ENCODE data around the gene SIX3. TPM values are rescaled to one million over a fixed set of nuclear protein-coding genes. Genes with fewer than 3 reads are reported as not detected.
A peak's percentile ranks its signal among the peaks of the same experiment; 100 is the strongest.

The SIX3 gene
- total and polyA plus RNA-seq, 2 experiments from 2014 or later: 0.21 to 0.28 TPM

DNA sequence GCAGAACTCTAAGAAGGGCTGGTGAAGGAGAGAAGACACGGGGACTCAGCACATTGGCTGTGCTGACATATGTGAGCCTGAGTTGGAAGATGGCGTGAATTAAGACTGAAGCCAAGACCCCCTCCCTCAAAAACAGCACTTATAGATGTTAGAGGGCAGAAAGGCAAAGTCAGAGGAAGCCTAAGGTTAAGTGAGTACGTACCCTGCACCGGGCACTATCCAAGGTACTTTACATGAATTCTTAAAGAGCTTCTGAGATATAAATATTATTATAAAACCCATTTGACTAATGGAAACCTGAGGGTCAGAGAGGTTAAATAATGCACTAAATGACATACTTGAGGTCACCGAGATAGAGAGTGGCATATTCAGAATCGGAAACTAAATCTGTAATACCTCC lies 25.6 kb downstream of the SIX3 start:
- no peak overlapping the region for H3K27ac Mint-ChIP-seq

GRCh38 chr2:44967727-44968432 lies 26.4 kb downstream of the SIX3 start:
- H3K4me1 Mint-ChIP-seq: peaks cover 11% of the 10 kb centered on the region; the same call in 2 of the 3 replicates
- Histone ChIP-seq H4K20me1 (replicated peaks; ENCODE audit: insufficient read depth) (no peaks in the 10 kb centered on the region), H3K4me1 (ENCODE audit: insufficient read depth) (peaks cover 9% of the 10 kb centered on the region; the same call in 1 of the 2 replicates), H3K9me2 (ENCODE audit: insufficient read depth) (no peaks in the 10 kb centered on the region), H3K79me2 (replicated peaks; ENCODE audit: insufficient read depth) (no peaks in the 10 kb centered on the region), H2AFZ (no peak overlapping the region), H3K4me2 (no peak overlapping the region), H3K27me3 (ENCODE audit: insufficient read depth) (0 out of 2 replicates have a peak, but pooled peaks cover 4% of the 10 kb centered on the region), H3K27ac (ENCODE audit: low read depth) (no peak overlapping the region), H3K4me3 (no peak overlapping the region), H3K36me3 (ENCODE audit: insufficient read depth) (no peaks in the 10 kb centered on the region), H3F3A (replicated peaks; ENCODE audit: low read depth) (no peaks in the 10 kb centered on the region)
- peaks cover 12% of the 10 kb centered on the region for H3K27me3 Mint-ChIP-seq (ENCODE audit: insufficient read depth, low read depth, poor library complexity)
- H3K4me3 Mint-ChIP-seq: no peak overlapping the region
- no peak for DNase-seq (ENCODE audit: low spot score)
- no peak for ATAC-seq
- H3K36me3 Mint-ChIP-seq (ENCODE audit: low read depth): no peaks in the 10 kb centered on the region
- no peak overlapping the region for H3K27ac Mint-ChIP-seq
- H3K9me3 Mint-ChIP-seq: no peaks in the 10 kb centered on the region
- TF ChIP-seq, protein P1, sequence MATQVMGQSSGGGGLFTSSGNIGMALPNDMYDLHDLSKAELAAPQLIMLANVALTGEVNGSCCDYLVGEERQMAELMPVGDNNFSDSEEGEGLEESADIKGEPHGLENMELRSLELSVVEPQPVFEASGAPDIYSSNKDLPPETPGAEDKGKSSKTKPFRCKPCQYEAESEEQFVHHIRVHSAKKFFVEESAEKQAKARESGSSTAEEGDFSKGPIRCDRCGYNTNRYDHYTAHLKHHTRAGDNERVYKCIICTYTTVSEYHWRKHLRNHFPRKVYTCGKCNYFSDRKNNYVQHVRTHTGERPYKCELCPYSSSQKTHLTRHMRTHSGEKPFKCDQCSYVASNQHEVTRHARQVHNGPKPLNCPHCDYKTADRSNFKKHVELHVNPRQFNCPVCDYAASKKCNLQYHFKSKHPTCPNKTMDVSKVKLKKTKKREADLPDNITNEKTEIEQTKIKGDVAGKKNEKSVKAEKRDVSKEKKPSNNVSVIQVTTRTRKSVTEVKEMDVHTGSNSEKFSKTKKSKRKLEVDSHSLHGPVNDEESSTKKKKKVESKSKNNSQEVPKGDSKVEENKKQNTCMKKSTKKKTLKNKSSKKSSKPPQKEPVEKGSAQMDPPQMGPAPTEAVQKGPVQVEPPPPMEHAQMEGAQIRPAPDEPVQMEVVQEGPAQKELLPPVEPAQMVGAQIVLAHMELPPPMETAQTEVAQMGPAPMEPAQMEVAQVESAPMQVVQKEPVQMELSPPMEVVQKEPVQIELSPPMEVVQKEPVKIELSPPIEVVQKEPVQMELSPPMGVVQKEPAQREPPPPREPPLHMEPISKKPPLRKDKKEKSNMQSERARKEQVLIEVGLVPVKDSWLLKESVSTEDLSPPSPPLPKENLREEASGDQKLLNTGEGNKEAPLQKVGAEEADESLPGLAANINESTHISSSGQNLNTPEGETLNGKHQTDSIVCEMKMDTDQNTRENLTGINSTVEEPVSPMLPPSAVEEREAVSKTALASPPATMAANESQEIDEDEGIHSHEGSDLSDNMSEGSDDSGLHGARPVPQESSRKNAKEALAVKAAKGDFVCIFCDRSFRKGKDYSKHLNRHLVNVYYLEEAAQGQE (IDR thresholded peaks at IDR 0.05; ENCODE audit: unreplicated experiment): no peak
- no peak for TF ChIP-seq CTCF (conservative IDR thresholded peaks at IDR 0.05; ENCODE audit: low read depth in 2 of 2)

More for the DNA sequence above, 25.6 kb downstream of the SIX3 start:
- Mint-ChIP-seq H3K4me3 (no peak overlapping the region), H3K27me3 (ENCODE audit: insufficient read depth, low read depth, poor library complexity) (peaks cover 10% of the 10 kb centered on the region), H3K9me3 (no peaks in the 10 kb centered on the region), H3K36me3 (ENCODE audit: low read depth) (no peaks in the 10 kb centered on the region), H3K4me1 (peaks cover 6% of the 10 kb centered on the region; the same call in 2 of the 3 replicates)
- ATAC-seq (no peak), DNase-seq (ENCODE audit: low spot score) (no peak)
- Histone ChIP-seq H3F3A (replicated peaks; ENCODE audit: low read depth) (no peaks in the 10 kb centered on the region), H3K4me3 (no peak overlapping the region), H4K20me1 (replicated peaks; ENCODE audit: insufficient read depth) (no peaks in the 10 kb centered on the region), H3K27me3 (ENCODE audit: insufficient read depth) (no peaks in the 10 kb centered on the region), H3K36me3 (ENCODE audit: insufficient read depth) (no peaks in the 10 kb centered on the region), H2AFZ (no peak overlapping the region), H3K27ac (ENCODE audit: low read depth) (no peak overlapping the region), H3K9me2 (ENCODE audit: insufficient read depth) (no peaks in the 10 kb centered on the region), H3K79me2 (replicated peaks; ENCODE audit: insufficient read depth) (no peaks in the 10 kb centered on the region), H3K4me1 (ENCODE audit: insufficient read depth) (peaks cover 9% of the 10 kb centered on the region; the same call in 1 of the 2 replicates), H3K4me2 (no peak overlapping the region)
- TF ChIP-seq, protein P2, sequence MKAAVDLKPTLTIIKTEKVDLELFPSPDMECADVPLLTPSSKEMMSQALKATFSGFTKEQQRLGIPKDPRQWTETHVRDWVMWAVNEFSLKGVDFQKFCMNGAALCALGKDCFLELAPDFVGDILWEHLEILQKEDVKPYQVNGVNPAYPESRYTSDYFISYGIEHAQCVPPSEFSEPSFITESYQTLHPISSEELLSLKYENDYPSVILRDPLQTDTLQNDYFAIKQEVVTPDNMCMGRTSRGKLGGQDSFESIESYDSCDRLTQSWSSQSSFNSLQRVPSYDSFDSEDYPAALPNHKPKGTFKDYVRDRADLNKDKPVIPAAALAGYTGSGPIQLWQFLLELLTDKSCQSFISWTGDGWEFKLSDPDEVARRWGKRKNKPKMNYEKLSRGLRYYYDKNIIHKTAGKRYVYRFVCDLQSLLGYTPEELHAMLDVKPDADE (IDR thresholded peaks at IDR 0.05): no peak
- TF ChIP-seq, protein P1 (IDR thresholded peaks at IDR 0.05; ENCODE audit: unreplicated experiment): peak; percentile 24
- no peak for TF ChIP-seq ZNF331 (CRISPR knock-in tag; IDR thresholded peaks at IDR 0.05; ENCODE audit: low read depth)
- TF ChIP-seq STAT1 (IDR thresholded peaks at IDR 0.05; ENCODE audit: unreplicated experiment): no peak

Data from GM23338 (cell line).